Choroid plexus epithelial cell (primary cell): ENCODE data around the gene PCDH1.

Experiments
- DNase-seq: peaks from one replicate; pipeline ENCODE4 v3.0.0-alpha.2; 2010; ENCODE audit warnings: low read depth
- H3K4me3 ChIP-seq: 2 replicates; pipeline ENCODE4 v1.5.1; 2011; ENCODE audit warnings: low read depth, mild to moderate bottlenecking, control low read depth, low read length, moderate library complexity
- TF ChIP-seq, protein P1 (sequence below): conservative IDR thresholded peaks from 2 replicates; pipeline ENCODE4 v1.5.1; 2011; ENCODE audit warnings: low read depth, mild to moderate bottlenecking, control low read depth, inconsistent platforms, low read length, moderate library complexity

PCDH1 gene

GRCh38 chr5:141812512-141812911 is 65.7 kb downstream of the PCDH1 start:
- no peak for DNase-seq
- H3K4me3 ChIP-seq = no peak overlapping the region
- TF ChIP-seq, protein P1, sequence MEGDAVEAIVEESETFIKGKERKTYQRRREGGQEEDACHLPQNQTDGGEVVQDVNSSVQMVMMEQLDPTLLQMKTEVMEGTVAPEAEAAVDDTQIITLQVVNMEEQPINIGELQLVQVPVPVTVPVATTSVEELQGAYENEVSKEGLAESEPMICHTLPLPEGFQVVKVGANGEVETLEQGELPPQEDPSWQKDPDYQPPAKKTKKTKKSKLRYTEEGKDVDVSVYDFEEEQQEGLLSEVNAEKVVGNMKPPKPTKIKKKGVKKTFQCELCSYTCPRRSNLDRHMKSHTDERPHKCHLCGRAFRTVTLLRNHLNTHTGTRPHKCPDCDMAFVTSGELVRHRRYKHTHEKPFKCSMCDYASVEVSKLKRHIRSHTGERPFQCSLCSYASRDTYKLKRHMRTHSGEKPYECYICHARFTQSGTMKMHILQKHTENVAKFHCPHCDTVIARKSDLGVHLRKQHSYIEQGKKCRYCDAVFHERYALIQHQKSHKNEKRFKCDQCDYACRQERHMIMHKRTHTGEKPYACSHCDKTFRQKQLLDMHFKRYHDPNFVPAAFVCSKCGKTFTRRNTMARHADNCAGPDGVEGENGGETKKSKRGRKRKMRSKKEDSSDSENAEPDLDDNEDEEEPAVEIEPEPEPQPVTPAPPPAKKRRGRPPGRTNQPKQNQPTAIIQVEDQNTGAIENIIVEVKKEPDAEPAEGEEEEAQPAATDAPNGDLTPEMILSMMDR = no peak

DNA sequence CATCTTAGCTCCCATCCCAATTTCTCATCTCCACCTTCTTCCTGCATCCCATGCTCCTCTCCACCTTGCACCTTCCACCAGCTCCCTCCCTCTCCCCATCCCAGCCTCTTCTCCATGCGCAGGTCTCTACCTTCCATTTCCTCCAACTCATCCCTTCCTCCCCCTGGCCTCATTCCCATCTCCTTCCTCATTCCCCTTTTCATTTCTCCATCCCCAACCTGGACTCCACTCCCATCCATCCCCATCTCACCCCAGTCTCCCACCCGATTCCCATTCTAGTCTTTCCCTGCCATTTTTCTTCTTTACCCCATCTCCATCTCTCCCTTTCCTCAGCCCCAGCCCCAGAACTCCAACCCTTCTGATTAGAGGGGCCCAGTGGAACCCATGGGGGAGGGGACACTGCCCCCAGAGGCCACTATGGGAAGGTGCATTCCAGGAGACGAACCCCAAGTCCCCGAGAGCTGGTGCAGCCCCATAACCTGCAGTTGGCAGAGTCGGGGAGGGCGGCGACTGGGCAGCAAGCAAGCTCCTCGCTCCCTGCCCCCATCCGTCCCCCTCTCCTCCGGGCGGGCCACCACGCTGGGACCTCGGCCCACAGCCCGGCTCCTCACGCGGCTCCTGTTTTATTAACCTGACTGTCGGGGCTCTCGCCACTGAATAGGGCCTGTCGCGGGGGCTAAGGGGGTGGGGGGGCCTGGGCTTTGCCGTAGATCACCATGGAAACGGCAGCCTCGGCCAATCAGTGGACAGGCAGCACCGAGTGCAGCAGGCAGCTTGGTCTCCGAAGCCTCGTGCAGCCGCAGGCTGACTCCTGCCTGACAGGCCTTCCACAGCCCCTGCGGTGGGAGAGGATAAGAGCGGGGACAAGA is 66.7 kb downstream of the PCDH1 start:
- TF ChIP-seq, protein P1 = peak; percentile 76
- no peak for DNase-seq
- no peak overlapping the region for H3K4me3 ChIP-seq

DNA sequence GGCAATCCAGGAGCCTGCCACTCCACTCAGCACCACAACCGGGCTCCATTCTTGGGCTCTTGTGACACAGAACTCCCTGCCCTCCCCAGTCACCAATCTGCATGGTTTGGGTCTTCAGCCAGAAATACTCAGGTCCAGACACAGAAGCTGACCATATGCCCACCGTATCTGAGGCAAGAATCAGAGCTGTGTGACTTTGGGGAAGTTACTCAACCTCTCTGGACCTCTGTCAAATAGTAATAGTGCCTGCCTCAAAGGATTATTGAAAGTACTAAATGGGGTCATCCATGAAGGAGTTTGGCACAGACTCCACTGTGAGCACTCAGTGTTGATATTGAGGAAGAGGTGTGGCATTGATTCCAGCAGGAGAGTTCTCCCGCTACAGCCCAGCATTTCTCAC is 67.5 kb downstream of the PCDH1 start:
- TF ChIP-seq, protein P1 = no peak
- no peak overlapping the region for H3K4me3 ChIP-seq
- no peak for DNase-seq

- TF ChIP-seq, protein P1 = no peak
- DNase-seq = no peak
- H3K4me3 ChIP-seq = no peak overlapping the region
Observed at GRCh38 chr5:141809380-141810096, 68.7 kb downstream of the PCDH1 start.

DNA sequence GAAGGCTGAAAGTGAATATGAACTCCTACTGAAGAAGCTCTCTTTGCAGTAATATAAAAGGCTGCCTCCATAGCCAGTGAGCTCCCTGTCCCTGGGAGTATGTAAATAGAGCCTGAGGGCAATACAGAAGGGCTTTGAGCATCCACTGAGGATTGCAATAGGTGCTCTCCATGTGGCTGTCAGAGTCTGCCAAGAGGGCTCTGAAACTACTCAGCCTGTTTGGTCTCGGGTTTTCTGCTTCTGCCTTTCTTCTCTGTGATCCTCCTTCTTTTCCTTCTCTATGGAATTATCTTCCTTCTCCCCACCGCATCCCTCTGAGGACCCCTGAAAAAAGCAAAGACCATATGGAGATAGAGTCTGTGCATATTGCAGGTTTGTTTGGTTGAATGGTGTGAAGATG is 69.4 kb downstream of the PCDH1 start:
- TF ChIP-seq, protein P1 = no peak
- no peak for DNase-seq
- no peak overlapping the region for H3K4me3 ChIP-seq

GRCh38 chr5:141807732-141808131 is 70.5 kb downstream of the PCDH1 start:
- no peak for DNase-seq
- H3K4me3 ChIP-seq = no peak overlapping the region
- TF ChIP-seq, protein P1 = no peak
